SU-DHL-6 (cell line): ENCODE data around the gene CASK.

ENCODE experiments used
- H2AFZ ChIP-seq: fragments of 200-600 bp; sonication (generic); 2 replicates; pipeline ENCODE4 v1.6.1; 2014; ENCODE audit warnings: low read depth, mild to moderate bottlenecking, moderate library complexity, mixed read lengths, antibody characterized with exemption, low read length; ENCODE audit not compliant: severe bottlenecking
- H3F3A ChIP-seq: fragments of 200-600 bp; shearing (Covaris generic); 2 replicates; pipeline ENCODE4 v1.6.0; 2016; ENCODE audit warnings: antibody characterized with exemption, mild to moderate bottlenecking; ENCODE audit not compliant: insufficient read depth
- H3K27ac ChIP-seq: fragments of 200-600 bp; sonication (generic); 2 replicates; pipeline ENCODE4 v1.5.1; 2016; ENCODE audit warnings: low read depth, mild to moderate bottlenecking, low read length, moderate library complexity, mixed read lengths
- H3K27me3 ChIP-seq: fragments of 200-600 bp; sonication (generic), shearing (Covaris generic); 2 replicates; pipeline ENCODE4 v1.6.0; 2014; ENCODE audit warnings: mild to moderate bottlenecking, low read length
- H3K36me3 ChIP-seq: fragments of 200-600 bp; sonication (generic); 2 replicates; pipeline ENCODE4 v1.6.1; 2014; ENCODE audit warnings: mild to moderate bottlenecking, low read length, mixed read lengths
- H3K4me2 ChIP-seq: fragments of 300-600, 200-600 bp; shearing (Covaris generic), sonication (generic); 2 replicates; pipeline ENCODE4 v1.6.0; 2014; ENCODE audit warnings: low read length, low read depth, mild to moderate bottlenecking; ENCODE audit not compliant: poor library complexity, severe bottlenecking
- H3K4me3 ChIP-seq: fragments of 200-600 bp; sonication (generic); 2 replicates; pipeline ENCODE4 v1.5.1; 2014; ENCODE audit warnings: antibody characterized with exemption, low read length, mild to moderate bottlenecking, mixed read lengths; ENCODE audit not compliant: insufficient read depth, poor library complexity, severe bottlenecking
- H3K79me2 ChIP-seq: fragments of 200-600 bp; sonication (generic); 2 replicates; pipeline ENCODE4 v1.6.1; 2014; ENCODE audit warnings: mild to moderate bottlenecking, low read length, moderate library complexity; ENCODE audit not compliant: insufficient read depth
- H3K9ac ChIP-seq: fragments of 200-600 bp; sonication (generic); 2 replicates; pipeline ENCODE4 v1.7.0; 2014; ENCODE audit warnings: mild to moderate bottlenecking, low read length
- H3K9me2 ChIP-seq: fragments of 200-600 bp; sonication (generic); replicated peaks from 2 replicates; pipeline ENCODE4 v1.6.1; 2014; ENCODE audit warnings: low read length; ENCODE audit not compliant: insufficient read depth
- H3K9me3 ChIP-seq: fragments of 200-600 bp; sonication (generic); 2 replicates; pipeline ENCODE4 v1.6.1; 2014; ENCODE audit warnings: low read length, mixed read lengths; ENCODE audit not compliant: insufficient read depth
- H4K20me1 ChIP-seq: fragments of 200-600 bp; sonication (generic); 2 replicates; pipeline ENCODE4 v1.6.1; 2014; ENCODE audit warnings: low read depth, mild to moderate bottlenecking, antibody characterized with exemption, low read length, moderate library complexity, mixed read lengths
- EZH2phosphoT487 ChIP-seq: fragments of 200-600 bp; sonication (generic), shearing (Covaris generic); conservative IDR thresholded peaks from 2 replicates; pipeline ENCODE4 v1.6.1; 2018; ENCODE audit warnings: mild to moderate bottlenecking, antibody characterized with exemption, low read length, moderate library complexity, mixed read lengths
- TF ChIP-seq, protein P1 (sequence below): fragments of 200-600 bp; sonication (generic); IDR thresholded peaks from one replicate; pipeline ENCODE4 v1.5.1; 2017; ENCODE audit warnings: antibody characterized with exemption, mild to moderate bottlenecking, low read length, moderate library complexity; ENCODE audit not compliant: insufficient read depth, poor library complexity, severe bottlenecking

Gene CASK

DNA sequence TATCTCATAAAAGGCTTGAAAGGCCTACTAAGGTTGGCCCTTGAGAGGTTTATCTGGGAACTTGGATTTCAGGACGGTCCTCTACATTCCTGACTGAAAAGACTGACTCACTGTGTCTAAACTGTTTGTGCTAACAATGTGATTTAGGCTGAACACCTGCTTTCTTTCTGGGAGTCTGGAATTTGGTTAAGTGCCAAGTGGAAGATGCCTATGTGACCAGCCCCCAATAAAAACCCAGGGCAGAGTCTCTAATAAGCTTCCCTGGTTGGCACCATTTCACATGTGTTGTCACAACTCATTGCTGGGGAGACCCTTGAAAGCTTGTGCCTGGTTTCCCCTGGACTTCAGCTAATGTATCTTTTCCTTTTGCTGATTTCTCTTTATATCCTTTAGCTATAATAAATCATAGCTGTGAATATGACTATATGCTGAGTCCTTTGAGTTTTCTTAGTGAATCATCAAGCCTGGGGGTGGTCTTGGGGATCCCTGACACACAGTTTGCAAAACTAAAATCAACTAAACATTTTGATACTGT lies 144.3 kb downstream of the CASK start:
- H3K9me3 ChIP-seq: no peaks in the 10 kb centered on the region
- H3K4me2 ChIP-seq: no peak overlapping the region
- H3K36me3 ChIP-seq: no peaks in the 10 kb centered on the region
- H3K9me2 ChIP-seq: no peaks in the 10 kb centered on the region
- no peaks in the 10 kb centered on the region for H3K27me3 ChIP-seq
- H3F3A ChIP-seq: peaks cover 6% of the 10 kb centered on the region; the same call in 1 of the 2 replicates
- H4K20me1 ChIP-seq: no peaks in the 10 kb centered on the region
- TF ChIP-seq, protein P1, sequence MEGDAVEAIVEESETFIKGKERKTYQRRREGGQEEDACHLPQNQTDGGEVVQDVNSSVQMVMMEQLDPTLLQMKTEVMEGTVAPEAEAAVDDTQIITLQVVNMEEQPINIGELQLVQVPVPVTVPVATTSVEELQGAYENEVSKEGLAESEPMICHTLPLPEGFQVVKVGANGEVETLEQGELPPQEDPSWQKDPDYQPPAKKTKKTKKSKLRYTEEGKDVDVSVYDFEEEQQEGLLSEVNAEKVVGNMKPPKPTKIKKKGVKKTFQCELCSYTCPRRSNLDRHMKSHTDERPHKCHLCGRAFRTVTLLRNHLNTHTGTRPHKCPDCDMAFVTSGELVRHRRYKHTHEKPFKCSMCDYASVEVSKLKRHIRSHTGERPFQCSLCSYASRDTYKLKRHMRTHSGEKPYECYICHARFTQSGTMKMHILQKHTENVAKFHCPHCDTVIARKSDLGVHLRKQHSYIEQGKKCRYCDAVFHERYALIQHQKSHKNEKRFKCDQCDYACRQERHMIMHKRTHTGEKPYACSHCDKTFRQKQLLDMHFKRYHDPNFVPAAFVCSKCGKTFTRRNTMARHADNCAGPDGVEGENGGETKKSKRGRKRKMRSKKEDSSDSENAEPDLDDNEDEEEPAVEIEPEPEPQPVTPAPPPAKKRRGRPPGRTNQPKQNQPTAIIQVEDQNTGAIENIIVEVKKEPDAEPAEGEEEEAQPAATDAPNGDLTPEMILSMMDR: no peak
- TF ChIP-seq EZH2phosphoT487: no peak
- no peak overlapping the region for H3K9ac ChIP-seq
- H3K4me3 ChIP-seq: no peak overlapping the region
- H3K79me2 ChIP-seq: no peaks in the 10 kb centered on the region
- H3K27ac ChIP-seq: no peak overlapping the region
- H2AFZ ChIP-seq: no peak overlapping the region

DNA sequence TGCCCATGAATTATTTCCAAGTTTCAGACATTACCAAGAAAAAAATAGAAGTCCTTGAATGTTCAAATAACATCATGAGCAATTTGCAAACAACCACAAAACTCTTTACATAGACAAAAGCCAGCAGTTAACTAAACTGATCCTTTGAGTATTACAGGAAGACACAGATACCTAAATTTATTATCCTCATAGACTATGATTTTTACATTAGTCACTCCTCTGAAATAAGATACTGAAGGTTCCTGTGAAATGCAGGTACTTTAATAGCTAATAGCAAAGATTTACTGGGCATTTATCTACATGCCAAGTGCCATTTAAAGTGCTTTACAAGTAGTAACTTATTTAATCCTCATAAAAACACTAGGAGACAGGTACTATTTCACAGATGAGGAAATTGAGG lies 161.7 kb downstream of the CASK start:
- Histone ChIP-seq H3K9me3 (no peaks in the 10 kb centered on the region), H3K27ac (no peak overlapping the region), H3K4me3 (no peak overlapping the region), H3K4me2 (no peak overlapping the region), H3K9ac (no peak overlapping the region), H3K9me2 (no peaks in the 10 kb centered on the region), H3F3A (no peaks in the 10 kb centered on the region), H4K20me1 (no peaks in the 10 kb centered on the region), H3K36me3 (no peaks in the 10 kb centered on the region), H2AFZ (no peak overlapping the region), H3K79me2 (no peaks in the 10 kb centered on the region), H3K27me3 (no peaks in the 10 kb centered on the region)
- no peak for TF ChIP-seq EZH2phosphoT487
- TF ChIP-seq, protein P1: no peak

DNA sequence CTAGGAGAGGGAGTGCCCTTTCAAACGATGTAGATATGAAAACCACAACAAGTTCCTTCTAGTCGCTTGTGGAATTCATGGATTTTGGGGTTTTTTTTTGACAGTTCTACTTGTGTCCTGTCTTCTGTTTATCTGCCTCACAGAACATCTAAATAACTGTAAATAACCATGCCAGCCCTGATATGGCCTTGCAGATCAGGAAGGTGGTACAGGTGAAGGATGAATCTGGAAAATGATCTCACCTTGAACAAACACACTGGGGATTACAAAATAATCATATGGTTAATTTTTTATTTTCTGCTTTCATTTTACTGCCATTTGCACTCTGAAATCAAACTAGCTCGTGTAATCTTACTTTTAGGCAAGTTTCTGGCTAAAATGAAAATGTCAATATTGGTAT lies 162.2 kb downstream of the CASK start:
- Histone ChIP-seq H3K79me2 (no peaks in the 10 kb centered on the region), H3K27me3 (no peaks in the 10 kb centered on the region), H3K9me3 (no peaks in the 10 kb centered on the region)

DNA sequence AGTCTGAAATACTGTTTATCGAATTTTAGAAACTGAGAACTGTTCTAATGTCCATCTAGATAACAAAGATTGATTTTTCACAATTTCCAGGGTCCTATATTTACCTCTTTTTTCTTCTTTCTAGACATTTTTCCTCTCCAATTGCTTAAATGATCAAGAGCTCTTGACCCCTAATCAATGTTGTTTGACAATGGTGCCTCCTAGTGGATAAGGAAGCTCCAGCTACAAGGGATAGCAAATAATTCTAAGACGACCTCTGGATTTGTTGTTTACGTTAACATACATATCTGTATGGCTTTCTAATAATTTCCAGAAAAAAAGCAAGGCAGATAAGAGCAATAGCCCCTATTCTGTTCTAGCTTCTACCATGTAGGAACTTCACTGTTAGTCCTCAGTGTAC lies 163.5 kb downstream of the CASK start:
- Histone ChIP-seq H2AFZ (no peak overlapping the region), H3K79me2 (no peaks in the 10 kb centered on the region)

More for the DNA sequence above, 162.2 kb downstream of the CASK start:
- H4K20me1 ChIP-seq: no peaks in the 10 kb centered on the region
- H3K4me2 ChIP-seq: no peak overlapping the region
- H2AFZ ChIP-seq: no peak overlapping the region
- no peak overlapping the region for H3K9ac ChIP-seq
- TF ChIP-seq EZH2phosphoT487: no peak
- no peaks in the 10 kb centered on the region for H3F3A ChIP-seq
- H3K9me2 ChIP-seq: no peaks in the 10 kb centered on the region
- H3K4me3 ChIP-seq: no peak overlapping the region
- H3K36me3 ChIP-seq: no peaks in the 10 kb centered on the region
- no peak overlapping the region for H3K27ac ChIP-seq

More for the DNA sequence above, 163.5 kb downstream of the CASK start:
- Histone ChIP-seq H3K9me3 (no peaks in the 10 kb centered on the region), H3K27me3 (no peaks in the 10 kb centered on the region), H3K27ac (no peak overlapping the region), H3K9me2 (no peaks in the 10 kb centered on the region), H3K36me3 (no peaks in the 10 kb centered on the region), H3K4me3 (no peak overlapping the region), H4K20me1 (no peaks in the 10 kb centered on the region), H3K4me2 (no peak overlapping the region), H3F3A (no peaks in the 10 kb centered on the region), H3K9ac (no peak overlapping the region)
- TF ChIP-seq EZH2phosphoT487: no peak
- TF ChIP-seq, protein P1: no peak
